VCaP (cell line): ENCODE measurements around the gene CBX7.

Experiments
- H3K27ac ChIP-seq: fragments of 450-650 bp; 2 replicates; pipeline ENCODE4 v1.5.1; 2017
- TF ChIP-seq, protein P1 (sequence below): fragments of 450-650 bp; conservative IDR thresholded peaks from 2 replicates; pipeline ENCODE4 v1.5.1; 2017; ENCODE audit warnings: mild to moderate bottlenecking, moderate library complexity

The CBX7 gene

DNA sequence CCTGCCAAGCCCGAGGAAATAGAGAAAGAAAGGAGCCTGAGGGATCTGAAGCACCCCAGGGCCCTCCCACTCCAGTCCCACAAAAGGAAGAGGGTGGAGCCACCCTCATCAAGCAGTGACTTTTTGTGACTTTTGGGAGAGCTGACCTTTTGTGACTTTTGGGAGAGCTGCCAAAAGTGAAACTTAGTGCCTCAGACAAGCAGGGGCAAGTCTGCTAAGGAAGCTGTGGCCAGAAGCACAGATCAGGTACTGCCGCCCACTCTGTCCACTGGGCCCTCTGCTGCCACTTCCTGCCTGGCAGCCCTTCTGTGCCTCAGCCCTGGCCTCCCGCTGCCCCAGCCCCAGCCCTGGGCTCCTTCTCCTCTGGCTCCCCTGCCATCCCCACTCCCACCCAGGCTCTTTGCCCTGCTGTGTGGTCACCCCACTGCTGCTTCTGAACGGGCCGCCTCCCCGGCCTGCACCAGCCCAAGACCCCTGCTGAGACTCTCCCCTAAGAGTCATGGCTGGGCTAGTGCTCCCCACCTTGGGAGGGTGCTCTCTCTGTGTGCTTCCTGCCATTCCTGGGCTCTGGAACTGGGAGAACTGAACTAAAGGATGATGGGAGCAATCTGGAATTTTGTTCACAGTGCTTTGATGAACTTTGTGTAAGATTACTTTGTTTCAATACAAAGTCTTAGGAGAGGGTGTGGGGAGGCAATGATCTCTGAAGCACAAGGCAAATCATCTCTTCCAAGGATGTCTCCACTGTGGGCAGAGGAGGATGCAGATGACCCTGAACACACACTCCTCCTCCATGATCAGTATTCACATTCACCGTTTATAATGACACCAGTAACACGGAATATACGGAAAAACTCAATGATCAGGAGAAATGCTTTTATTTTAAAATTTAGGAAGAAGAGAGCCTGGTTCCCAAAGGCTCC, 55.1 kb downstream of the CBX7 start, which contains the start of gene APOBEC3H:
TSS of gene APOBEC3H (plus strand) at position 147 of the 923 bp plus-strand sequence. CDS start 3,035 bp downstream, outside the sequence.
- H3K27ac ChIP-seq, result no peak within 1 kb of the TSS
- TF ChIP-seq, protein P1, sequence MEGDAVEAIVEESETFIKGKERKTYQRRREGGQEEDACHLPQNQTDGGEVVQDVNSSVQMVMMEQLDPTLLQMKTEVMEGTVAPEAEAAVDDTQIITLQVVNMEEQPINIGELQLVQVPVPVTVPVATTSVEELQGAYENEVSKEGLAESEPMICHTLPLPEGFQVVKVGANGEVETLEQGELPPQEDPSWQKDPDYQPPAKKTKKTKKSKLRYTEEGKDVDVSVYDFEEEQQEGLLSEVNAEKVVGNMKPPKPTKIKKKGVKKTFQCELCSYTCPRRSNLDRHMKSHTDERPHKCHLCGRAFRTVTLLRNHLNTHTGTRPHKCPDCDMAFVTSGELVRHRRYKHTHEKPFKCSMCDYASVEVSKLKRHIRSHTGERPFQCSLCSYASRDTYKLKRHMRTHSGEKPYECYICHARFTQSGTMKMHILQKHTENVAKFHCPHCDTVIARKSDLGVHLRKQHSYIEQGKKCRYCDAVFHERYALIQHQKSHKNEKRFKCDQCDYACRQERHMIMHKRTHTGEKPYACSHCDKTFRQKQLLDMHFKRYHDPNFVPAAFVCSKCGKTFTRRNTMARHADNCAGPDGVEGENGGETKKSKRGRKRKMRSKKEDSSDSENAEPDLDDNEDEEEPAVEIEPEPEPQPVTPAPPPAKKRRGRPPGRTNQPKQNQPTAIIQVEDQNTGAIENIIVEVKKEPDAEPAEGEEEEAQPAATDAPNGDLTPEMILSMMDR, result no peak

DNA sequence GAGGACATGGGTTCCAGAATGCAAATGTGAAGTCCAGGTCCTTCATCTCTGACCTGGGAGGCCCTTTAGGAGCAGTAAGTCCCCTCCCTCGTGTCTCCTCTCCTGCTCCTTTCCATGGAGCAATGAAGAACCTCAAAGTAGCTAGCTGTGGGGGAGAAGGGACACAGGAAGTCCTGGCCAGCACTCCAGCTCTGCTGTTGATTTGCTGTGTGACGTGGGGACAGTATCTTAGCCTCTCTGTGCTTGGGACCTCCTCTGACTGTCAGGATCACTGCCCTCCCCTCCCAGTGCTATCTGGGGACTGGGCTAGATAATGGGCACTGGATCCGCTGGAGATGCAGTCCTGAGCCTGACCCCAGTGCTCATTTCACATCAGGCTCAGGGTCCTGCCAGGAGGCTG, 56.5 kb downstream of the CBX7 start:
- H3K27ac ChIP-seq, result no peak overlapping the region
- TF ChIP-seq, protein P1, result no peak

DNA sequence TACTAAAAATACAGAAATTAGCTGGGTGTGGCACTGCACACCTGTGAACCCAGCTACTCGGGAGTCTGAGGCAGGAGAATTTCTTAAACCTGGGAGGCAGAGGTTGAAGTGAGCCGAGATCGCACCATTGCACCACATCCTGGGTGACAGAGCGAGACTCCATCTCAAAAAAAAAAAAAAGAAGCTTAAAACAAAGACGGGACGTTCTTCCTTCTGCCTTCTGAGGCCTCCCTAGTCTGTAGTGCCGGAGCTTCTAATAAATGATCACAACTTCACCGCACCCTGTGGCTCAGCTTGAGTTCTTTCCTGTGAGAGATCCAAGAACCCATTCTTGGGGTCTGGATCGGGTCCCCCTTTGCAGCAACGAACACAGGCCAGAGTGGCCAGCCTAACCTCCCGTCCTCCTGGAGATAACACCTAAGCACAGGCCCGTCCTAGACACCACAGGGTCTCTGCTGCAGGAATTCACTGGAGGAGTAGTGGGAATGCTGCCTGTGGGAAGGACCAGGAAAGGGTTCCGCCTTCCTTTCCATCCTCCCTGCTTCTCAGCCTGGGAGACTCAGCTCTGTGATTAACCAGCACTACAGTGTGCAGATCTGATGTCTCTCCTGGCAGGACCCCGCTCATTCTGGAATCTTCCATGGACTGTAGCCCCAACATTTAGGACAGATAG, 57.6 kb downstream of the CBX7 start:
- TF ChIP-seq, protein P1, result no peak
- H3K27ac ChIP-seq, result no peak overlapping the region

DNA sequence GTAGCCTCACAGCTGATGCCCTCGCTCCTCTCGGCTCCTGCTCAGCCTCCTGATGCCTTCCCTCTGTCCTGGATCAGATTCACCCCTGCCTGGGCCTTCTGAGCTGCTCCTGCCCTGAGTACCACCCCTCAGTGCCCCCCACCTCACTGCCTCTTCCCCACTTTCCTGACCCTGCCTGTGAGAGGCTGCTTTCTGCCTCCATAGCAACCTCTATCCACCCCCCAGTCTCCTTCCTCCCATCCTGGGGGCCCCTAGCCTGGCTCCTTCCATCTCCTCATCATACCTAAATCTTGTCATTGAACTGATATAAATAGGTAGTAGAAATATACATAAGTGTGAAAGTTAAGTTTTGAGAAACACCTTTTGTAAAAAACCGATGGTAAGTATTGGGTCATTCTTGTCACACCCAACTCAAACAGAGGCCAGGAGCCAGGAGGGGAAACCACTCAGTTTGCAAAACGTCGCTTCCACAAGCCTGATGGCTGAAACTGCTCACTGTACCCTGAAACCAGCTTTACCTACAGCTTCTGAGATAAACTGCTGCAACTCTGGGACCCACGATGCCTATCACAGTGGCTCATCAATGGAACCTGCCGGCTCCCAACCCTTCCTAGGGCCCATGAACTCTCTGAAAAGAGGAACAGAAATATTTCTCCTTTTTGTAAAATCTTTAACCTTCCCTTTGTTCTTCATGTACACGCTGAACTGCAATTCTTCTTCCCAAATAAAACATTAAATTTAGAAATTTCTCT, 60.2 kb downstream of the CBX7 start:
- TF ChIP-seq, protein P1, result no peak
- H3K27ac ChIP-seq, result no peak overlapping the region

DNA sequence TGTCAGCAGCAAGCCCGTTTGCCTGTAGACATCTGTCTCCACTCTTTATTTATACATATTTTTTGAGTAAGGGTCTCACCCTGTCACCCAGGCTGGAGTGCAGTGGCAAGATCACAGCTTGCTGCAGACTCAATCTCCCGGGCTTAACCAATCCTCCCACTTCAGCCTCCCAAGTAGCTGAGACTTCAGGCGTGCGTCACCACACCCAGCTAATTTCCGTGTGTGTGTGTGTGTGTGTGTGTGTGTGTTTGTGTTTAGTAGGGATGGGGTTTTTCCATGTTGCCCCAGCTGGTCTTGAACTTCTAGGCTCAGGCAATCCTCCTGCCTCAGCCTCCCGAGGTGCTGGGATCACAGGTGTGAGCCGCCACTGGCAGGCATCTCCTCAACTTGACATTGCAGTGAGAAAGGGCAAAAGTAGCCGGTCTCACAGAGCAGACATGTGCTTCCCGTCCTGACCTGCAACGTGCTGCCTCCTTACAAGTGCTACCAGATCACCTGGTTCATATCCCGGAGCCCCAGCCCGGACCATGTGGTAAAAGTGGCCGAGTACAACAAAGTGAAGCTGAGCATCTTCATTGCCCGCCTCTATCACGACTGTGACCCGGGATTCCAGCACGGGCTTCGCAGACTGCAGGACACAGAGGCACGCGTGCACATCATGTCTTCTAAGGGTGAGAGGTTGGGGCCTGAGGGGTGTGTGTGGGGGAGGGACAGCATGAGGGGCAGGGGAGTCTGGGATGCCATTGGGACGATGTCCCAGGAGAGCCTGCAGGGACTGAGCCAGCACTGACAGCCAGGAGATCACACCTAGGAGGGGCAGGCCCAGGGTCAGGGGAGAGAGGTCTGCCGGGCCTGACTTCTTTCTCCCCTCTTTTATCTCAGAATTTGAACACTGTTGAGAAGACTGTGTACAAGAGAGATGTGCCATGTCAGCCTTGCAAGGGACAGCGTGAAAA, 61.1 kb downstream of the CBX7 start:
- TF ChIP-seq, protein P1, result no peak
- no peak overlapping the region for H3K27ac ChIP-seq

DNA sequence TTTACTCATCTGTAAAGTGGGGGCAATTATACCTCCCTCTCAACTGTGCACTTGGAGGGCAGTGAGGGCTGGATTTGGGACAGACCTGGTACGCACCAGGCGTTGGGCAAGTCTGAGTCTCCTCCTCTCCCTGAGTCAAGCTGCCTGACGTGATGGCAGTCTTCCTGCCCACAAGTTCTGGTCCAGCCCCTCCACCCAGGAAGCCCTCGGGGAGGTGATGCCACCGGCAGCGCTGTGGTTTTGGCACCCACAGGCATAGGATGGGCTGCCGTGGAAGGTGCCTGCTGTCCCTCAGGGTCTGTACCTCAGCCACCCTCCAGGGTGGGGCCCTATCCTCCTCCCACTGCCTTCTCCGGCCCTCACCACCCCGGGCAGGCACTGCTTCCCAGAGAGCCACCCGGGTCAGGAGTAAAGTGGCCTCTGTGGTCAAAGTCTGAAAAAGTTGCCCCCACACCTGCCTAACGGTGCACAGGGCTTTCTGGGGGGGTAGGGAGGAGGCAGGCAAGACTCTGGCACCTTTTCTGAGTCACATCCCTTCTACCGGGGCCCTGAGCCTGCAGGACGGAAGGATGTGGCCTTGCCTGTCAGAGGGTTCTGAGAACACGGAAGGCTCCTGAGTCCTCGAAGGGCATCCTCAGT, 61.9 kb downstream of the CBX7 start:
- TF ChIP-seq, protein P1, result no peak
- no peak overlapping the region for H3K27ac ChIP-seq
